Neural progenitor cell (in vitro differentiated cells): ENCODE measurements around the gene SRCIN1.

ENCODE experiments used
- CTCF ChIP-seq: fragments of 200-600 bp; sonication (generic); IDR thresholded peaks from 2 replicates; pipeline ENCODE4 v1.5.1; 2017; ENCODE audit warnings: antibody characterized with exemption, mild to moderate bottlenecking
- EZH2phosphoT487 ChIP-seq: fragments of 200-600 bp; sonication (generic); IDR thresholded peaks from 2 replicates; pipeline ENCODE4 v1.6.1; 2017; ENCODE audit warnings: antibody characterized with exemption

- no peak for TF ChIP-seq CTCF
- TF ChIP-seq EZH2phosphoT487 = no peak
These were observed 17.0 kb downstream of the SRCIN1 start for GRCh38 chr17:38588788-38589174.
